Stimulated activated CD8-positive, alpha-beta memory T cell treated with anti-CD3 and anti-CD28 coated beads, Interleukin-15, amount 100 ng/mL, for 48 hours (primary cell): ENCODE results near the gene MEIOSIN.
"Not testable (repeated sequence)": the region's sequence is repeated elsewhere in the genome, so short reads cannot be mapped to it uniquely, and the experiment has no call there.

Experiments used
- DNase-seq, 2 donors: peaks; one replicate each; pipeline ENCODE4 v3.0.0-alpha.2; 2020; ENCODE audit warnings: low read depth in 2 of 2

MEIOSIN gene

DNA sequence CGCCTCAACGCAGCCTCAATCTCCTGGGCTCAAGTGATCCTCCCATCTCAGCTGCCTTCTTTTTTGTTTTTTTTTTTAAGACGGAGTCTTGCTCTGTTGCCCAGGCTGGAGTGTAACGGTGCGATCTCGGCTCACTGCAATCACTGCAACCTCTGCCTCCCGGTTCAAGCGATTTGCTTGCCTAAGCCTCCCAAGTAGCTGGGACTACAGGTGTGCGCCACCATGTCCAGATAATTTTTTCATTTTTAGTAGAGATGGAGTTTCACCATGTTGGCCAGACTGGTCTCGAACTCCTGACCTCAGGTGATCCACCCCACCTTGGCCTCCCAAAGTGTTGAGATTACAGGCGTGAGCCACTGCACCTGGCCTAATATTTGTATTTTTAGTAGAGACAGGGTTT lies 13.2 kb upstream of the MEIOSIN start:
- DNase-seq = not testable (repeated sequence)

DNA sequence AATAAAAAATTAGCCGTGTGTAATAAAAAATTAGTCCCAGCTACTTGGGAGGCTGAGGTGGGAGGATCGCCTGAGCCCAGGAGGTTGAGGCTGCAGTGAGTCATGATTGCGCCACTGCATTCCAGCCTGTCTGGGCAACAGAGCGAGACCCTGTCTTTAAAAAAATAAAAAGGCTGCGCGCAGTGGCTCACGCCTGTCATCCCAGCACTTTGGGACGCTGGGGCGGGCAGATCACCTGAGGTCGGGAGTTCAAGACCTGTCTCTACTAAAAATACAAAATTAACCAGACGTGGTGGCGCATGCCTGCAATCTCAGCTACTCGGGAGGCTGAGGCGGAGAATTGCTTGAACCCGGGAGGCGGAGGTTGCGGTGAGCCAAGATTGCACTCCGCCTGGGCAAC lies 4.6 kb upstream of the MEIOSIN start:
- not testable (repeated sequence) for DNase-seq

DNA sequence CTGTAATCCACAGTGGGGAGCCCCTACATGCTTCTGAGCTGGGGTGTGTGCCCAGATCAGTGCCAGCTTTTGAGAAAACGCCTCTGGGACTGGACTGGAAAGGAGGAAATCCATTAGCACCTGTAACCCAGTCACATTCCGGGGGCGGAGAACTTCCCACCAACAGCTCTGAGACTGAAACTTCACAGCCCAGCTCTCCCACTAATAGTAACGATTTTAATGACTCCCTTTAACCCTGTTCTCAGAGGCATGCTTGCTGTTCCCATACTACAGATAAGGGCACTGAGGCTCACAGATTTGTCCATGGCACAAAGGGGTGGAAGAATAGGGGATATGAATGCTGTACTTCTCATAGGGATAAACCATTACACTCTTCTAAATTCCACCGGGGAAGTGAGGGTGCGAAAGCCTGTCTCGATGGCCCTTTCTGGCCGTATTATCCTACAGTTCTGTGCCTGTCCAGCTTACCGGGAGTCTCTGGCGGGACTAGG lies 3.4 kb upstream of the MEIOSIN start:
- no peak for DNase-seq

DNA sequence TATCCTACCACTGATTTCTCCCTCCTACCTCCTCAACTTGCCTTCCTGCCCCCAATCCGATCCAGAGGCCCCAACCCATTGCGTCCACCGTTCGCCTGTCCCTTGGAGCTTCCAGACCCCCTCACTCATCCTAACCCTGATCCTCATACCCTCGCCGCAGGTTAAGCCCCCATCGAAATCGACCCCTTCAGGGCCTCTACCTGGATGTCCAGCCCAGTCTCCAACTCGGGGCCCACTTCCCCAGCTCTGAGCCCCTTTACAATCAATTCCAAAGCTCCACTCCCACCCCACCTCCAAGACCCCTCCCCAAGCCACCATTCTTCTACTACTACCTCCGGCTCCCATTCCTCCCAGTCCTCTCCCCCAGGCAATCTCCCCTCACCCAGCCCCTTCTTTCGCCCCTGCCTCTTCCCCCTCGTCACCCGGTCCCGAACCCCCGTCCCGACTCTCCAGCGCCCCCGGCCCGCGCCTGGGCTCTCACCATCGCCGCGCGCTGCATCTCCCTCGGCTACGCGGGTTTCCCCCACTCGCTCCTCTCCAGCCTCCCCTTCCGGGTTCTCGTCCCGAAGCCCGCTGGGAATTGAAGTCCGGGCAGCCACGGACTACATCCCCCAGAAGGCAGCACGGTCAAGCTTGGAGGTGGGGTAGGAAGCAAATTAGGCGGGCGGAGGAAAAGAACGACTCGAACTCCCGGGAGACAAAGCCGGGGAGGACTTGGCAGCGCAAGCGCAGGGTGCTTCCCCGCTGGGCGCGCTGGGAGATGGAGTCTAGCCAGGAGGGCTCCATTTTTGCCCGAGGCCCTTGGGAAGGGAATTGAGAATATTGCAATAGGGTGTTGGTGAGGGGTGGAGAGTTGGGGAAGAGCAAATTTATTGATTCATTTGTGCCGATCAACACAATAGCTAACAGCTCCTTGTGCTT lies 2.6 kb upstream of the MEIOSIN start, which contains the start of gene FBXO46:
FBXO46 (minus strand) TSS at position 529 of the 921 bp plus-strand sequence. CDS start 17,401 bp downstream, outside the sequence.
- peak; percentile 90 to 91 for DNase-seq

DNA sequence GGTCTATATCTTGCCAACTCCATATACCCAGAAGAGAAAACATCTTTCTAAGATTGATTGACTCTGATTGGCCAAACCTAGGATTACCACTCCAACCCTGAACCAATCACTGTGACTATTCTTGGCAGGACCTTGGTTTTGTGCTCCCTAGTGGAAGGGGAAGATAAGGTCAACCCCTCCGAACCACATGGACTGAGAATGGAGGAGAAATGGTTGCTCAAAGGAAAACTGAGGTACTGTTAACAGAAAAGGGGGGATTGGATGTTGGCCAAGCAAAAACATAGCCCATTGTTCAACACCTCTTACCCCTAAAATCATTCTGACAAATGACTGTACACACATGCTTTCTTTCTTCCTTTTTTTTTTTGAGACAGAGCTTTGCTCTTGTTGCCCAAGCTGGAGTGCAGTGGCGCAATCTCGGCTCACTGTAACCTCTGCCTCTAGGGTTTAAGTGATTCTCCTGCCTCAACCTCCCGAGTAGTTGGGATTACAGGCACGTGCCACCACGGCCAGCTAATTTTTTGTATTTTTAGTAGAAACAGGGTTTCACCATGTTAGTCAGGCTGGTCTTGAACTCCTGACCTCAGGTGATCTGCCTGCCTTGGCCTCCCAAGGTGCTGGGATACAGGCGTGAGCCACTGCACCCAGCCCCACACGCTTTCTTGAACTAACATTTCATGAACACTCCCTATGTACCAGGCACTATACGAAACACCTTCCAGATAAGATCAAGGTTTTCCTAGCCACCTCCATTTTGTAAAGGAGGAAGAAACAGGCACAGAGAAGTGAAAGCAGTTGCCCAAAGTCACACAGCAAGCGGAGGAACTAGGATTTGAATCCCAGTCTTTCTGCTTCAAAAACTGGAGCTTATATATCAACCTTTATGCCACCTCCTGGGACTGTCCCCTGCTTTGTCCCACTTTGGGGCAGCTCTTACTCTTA lies 6.5 kb downstream of the MEIOSIN start:
- DNase-seq = no peak

DNA sequence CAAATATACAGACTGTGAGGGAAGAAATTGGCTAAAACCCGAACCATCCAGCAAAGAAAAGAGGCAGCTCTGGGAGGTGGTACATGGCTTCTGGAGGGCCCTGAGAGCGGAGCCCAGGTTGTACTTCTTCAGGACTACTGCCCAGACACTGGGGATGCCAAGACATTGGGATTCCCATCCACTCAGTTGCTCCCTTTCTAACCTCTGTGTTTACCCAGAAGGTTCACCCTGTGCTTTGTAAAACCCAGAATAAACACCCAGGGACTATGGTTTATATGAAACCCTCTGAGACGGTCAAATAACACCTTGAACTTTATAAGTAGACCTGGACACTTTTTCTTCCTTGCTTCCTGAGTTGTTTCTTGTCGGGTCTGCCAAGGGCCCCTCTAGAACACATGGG lies 9.7 kb downstream of the MEIOSIN start:
- DNase-seq = no peak

DNA sequence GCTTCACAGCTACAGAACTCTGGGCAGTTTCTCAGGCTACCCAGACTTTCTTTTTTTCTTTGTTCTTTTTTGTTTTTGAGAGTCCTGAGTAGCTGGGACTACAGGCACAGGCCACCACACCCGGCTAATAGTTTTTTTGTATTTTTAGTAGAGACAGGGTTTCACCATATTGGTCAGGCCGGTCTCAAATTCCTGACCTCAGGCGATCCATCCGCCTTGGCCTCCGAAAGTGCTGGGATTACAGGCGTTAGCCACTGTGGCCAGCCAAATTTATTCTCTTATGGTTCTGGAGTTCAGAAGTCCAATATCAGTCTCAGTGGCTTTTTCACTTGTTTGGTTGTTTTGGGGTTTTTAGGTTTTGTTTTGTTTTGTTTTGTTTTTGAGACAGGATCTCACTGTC lies 12.4 kb downstream of the MEIOSIN start:
- DNase-seq = no peak

DNA sequence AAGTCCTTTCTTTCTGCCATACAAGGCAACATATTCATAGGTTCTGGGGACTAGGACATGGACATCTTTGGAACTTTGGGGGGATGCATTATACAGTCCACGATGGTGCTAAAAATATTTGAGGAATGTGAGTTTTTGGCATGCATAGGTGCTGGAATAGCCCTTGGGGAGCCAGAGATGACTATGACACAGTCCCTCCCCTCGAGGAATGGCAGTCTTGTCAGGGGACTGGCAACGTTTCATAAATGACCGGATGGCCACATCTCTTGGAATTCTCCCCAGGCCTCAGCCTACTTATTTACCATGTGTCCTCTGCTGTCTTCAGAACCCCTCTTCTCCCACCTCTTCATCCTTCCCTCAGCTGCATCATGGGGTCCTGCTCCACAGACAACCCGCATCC lies 13.6 kb downstream of the MEIOSIN start:
- DNase-seq = no peak

DNA sequence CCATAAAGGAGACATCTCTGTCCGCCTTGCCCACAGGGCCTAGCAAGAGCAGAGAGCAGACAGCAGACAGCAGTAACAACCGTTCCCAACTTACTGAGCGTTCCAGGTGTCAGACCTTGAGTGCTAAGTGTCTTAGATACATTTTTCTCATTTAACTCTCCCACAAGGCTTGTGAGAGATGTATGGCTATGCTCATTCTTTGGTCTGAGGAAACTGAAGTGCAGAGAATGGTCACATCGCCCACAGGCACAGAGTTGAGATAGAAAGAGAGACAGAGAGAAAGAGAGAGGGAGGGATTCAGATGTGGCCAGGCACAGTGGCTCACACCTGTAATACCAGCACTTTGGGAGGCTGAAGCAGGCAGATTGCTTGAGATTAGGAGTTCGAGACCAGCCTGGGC lies 14.3 kb downstream of the MEIOSIN start:
- no peak for DNase-seq

DNA sequence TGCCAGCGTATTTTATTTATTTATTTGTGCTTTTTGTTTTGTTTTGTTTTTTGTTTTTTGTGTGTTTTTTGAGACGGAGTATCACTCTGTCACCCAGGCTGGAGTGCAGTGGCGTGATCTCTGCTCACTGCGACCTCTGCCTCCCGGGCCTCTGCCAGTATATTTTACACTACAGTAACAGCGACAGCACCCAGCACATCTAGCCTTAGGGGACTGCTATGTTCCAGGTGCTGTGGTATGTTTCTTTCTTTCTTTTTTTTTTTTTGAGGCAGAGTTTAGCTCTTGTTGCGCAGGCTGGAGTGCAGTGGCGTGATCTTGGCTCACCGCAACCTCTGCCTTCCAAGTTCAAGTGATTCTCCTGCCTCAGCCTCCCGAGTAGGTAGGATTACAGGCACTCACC lies 18.2 kb downstream of the MEIOSIN start:
- not testable (repeated sequence) for DNase-seq

DNA sequence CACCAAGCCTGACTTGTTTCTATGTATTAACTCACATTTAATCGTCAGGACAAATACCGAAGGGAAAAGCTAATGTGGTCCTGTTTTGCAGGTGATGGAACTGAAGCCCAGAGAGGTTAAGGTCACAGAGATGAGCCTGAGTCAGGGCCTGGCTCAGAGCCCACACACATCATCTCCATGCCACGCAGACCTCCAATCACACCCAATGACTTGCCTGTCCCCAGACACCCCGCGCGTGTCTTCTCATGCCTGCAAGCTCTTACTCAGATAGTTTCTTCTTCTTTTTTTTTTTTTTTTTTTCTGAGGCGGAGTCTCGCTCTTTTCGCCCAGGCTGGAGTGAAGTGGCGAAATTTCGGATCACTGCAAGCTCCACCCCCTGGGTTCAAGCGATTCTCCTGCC lies 19.4 kb downstream of the MEIOSIN start:
- DNase-seq = no peak

DNA sequence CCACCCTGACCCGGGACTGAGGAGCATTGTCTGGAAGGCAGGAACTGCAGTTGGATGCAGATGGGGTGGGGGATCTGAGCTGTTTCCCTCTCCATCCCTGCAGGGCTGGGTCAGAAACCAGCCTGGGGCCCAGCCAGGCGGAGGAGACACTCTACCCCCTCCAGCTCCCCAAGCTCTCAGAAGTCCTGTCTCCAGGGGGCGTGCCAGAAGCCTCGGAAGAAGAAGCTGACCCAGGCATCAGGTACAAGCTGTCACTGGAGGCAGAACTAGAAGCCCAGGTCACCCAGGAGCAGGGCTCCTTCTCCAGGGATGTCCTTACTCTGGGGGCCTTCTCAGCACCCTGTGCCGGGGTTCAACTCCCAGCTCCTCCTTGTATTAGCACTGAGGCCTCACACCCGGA lies 20.3 kb downstream of the MEIOSIN start:
- no peak for DNase-seq

DNA sequence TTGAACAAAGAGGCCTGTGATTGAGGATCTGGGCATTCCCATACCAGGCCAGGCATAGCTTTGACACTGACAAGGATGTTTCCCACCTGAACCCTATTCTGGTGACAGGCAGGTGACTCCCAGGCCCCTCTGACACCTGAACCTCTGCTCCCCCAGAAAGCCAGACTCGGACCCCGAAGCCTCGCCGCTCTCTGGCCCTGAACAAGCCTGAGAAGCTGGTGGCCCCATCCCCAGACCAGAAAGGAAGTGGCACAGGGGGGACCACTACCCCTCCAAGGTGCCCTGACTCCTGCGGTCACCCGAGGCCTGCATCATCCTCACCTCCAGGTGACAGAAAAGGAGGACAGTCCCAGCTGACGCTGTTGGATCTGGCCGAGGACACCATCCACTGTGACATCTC lies 21.1 kb downstream of the MEIOSIN start:
- no peak for DNase-seq

DNA sequence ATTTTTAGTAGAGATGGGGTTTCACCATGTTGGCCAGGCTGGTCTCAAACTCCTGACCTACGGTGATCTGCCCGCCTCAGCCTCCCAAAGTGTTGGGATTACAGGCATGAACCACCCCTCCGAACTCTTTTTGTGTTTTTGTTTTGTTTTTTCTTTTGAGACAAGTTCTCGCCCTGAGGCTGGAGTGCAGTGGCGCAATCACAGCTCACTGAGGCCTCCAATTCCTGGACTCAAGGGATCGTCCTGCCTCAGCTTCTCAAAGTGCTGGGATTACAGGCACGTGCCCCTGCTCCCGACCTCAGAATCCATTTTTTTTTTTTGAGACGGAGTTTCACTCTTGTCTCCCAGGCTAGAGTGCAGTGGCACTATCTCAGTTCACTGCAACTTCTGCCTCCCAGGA lies 24.5 kb downstream of the MEIOSIN start:
- no peak for DNase-seq

DNA sequence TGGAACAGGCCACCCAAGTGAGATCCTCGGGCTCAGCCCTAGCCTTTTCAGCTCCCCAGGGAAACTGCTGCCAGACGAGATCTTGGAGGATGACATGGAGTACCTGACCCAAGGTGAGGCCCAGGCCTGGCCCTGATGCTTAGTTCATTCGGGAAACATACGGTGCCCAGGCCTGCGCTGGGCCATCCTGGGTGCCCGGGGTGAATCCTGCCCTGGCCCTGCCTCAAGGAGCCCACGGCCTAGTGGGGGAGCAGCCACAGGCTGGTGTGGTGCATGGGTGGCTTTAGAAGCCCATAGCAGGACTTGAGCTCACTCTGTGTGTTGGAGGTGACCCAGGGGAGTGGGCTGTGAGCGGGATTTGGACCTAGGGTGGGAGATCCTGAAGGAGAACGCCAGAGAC lies 25.7 kb downstream of the MEIOSIN start:
- DNase-seq = no peak

DNA sequence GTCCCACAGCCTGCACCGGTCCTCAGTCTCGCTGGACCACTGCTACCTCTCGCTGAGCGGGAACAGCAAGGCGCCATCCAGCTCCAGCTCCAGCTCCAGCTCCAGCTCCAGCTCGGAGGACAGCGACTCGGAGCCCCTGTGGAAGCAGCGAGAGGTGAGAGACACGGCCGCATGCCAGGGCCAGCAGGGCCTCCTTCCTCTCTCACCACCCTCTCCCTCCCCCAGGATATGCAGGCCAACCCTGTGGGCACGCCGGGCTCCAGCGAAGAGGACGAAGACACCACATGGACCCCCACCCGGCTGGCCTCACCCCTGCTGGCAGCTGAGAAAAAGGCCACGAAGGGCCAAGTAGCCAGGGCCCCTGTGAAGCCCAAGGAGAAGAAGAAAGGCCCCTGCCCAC lies 28.5 kb downstream of the MEIOSIN start:
- no peak for DNase-seq

DNA sequence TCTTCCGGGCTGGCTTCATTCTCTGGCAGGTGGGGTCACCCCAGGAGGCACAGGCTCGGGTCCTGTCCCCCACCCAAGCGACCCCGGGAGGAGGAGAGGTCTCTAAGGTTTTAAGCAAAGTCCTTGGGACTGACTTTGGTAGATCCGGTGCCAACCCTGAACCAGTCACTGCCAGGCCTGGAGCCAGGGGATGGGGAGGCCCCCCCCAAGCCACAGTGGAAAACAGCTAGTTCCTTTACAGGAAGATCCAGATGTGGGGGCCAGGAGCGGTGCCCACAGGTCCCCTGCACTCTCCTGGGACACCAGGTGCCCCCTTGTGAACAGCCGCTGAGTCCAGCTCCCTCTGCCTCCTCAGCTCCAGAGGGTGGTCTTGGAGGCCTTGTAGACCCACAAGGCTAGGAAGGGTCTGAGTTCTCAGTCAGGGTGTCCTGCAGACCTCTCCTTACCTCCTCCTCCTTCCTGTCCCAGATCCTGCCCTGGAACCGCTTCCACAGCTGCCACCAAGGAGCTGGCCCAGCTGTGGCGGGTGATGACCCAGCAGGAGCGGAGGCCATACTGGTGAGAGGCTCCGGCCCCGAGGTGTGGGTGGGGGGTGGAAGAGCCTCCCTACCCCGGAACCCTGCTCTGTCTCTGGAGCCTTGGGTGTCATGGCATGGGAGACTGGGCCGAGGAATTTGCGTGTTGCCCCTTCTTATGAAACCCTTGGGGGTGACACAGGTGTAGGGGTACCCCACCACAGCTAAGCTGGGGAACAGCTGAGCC lies 29.8 kb downstream of the MEIOSIN start:
- DNase-seq = no peak

DNA sequence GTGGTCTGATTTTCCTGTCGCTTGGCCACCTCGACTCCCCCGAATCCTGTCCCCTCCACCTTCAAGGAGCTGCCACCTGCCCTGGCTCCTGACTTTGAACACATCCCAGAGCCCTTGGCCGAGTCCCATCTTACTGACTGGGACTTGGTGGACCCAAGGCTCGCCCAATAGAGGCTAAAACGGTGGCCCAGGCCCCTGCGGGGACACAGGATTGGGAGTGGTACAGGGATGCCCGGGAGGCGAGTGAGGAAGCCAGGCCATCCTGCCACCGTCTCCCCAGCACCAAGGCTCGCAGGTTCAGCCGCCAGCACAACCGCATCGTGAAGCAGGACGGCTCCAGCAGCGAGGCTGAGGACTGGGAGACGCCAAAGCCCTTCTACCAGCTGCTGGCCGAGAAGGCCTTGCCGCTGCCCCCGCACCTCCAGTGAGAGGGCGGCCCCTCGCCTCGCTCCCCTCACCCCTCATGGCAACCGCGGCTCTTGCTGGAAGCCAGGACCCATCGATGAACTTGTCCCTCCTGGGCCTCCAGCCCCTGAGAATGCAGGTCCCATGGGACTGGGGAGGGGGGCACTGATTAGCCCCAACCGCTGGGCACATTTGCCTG lies 30.6 kb downstream of the MEIOSIN start:
- no peak for DNase-seq

DNA sequence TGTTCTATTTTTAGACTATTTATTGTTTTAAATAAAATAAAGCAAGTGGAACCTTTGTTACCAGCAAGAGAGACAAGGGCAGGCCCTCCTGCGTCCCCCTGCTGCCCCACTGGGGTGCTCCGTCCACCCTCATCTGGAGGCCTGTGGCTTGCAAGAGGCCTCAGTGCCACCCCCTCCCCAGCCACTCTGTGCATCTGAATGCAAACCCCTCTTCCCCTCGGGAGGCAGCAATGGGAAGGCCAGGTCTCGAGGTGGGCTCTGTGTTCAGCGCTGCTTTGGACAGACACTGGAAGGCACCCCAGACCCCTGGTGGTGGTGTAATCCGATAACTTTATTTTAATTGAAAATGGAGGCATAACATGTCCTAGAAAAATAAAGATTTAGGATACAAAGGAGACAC lies 31.2 kb downstream of the MEIOSIN start:
- DNase-seq = no peak

DNA sequence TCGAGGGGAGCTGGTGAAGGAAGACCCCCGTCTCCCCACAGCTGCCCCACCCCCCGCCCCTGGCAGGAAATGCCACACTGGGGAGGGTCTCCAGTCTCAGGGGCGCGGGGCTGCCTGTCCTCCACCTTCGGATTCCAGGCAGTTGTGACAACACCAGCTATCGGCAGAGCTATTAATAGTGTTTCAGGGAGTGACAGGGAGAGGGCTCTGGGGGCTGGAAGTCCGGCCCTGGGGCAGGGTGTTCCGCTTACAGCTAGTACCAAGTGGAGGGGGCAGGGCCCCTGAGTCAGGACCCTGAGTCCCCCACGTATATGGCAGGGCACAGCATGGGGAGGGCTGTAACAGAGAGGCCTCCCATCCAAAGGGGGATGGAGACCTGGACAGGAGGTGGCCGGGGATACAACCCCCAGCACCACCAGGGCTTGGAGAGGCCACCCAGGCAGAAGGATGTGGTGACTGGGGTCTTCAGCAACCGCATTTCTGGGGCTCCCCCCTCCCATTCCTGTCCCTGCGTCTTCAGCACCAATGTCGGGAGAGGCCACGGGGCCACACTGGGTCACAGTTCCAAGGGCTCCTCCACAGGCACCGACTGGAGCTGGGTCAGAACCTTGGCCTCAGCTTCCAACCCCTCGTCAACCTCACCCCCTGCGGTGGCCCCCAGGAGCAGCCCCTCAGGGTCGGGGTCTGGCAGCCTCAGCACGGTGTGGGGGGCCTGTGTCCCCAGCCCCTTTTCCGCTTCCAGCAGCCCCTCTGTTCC lies 31.9 kb downstream of the MEIOSIN start:
- DNase-seq = no peak
